Motor neuron (in vitro differentiated cells): ENCODE results near the gene PI4KB. TPM values are rescaled to one million over a fixed set of nuclear protein-coding genes. Genes with fewer than 3 reads are reported as not detected.

Experiments used
- ATAC-seq, 8 experiments: fragments of 200-7000 bp; cut with Tn5 transposase; replicated peaks in 6 of 8; 2 replicates each; pipeline ENCODE4 v1.8.0; 2021; ENCODE audit warnings: mild to moderate bottlenecking in 8 of 8, moderate library complexity in 8 of 8
- H3K27ac ChIP-seq, 2 donors: fragments of 250-450 bp; sonication (Bioruptor Pico); 2 replicates each; pipeline ENCODE4 v1.9.0; 2021; ENCODE audit warnings: antibody characterized with exemption in 2 of 2, mild to moderate bottlenecking in 2 of 2, moderate library complexity in 1 of 2
- H3K4me1 ChIP-seq, 2 donors: fragments of 250-450 bp; sonication (Bioruptor Pico); replicated peaks in 1 of 2; 2 replicates each; pipeline ENCODE4 v1.6.1; 2021; ENCODE audit warnings: antibody characterized with exemption in 2 of 2, mild to moderate bottlenecking in 2 of 2, moderate library complexity in 1 of 2
- H3K4me3 ChIP-seq, 5 donors: fragments of 250-450 bp; sonication (Bioruptor Pico); 2 replicates each; pipeline ENCODE4 v1.9.0; 2021; ENCODE audit warnings: antibody characterized with exemption in 5 of 5, mild to moderate bottlenecking in 5 of 5, moderate library complexity in 4 of 5
- WGBS, 10 experiments: fragments of 450-650 bp; shearing (Covaris generic); methylation state at CpG; one replicate each; pipeline ENCODE4 v1.0.0; 2022; 5-methylcytosine and 5-hydroxymethylcytosine counted together
- in situ Hi-C, 9 experiments: fragments of 400-800 bp; cut with MboI; loops; one replicate each; pipeline ENCODE4 v1.15.0; 2021; ENCODE audit warnings: low sequenced_read_pairs in 9 of 9, low pct_unique_long_range_greater_than_20kb in 2 of 9; ENCODE audit not compliant: unreplicated experiment in 9 of 9
- total RNA-seq, 8 experiments: library from RNA; unstranded; fragments of 300-600 nt; gene quantifications; 2 replicates each; pipeline versions ENCODE4 v1.2.3 to v1.2.4, GENCODE V29; 2022

Gene PI4KB
- 10 to 100 TPM; 45.0 to 64.7 (median 55.6) TPM for total RNA-seq

DNA sequence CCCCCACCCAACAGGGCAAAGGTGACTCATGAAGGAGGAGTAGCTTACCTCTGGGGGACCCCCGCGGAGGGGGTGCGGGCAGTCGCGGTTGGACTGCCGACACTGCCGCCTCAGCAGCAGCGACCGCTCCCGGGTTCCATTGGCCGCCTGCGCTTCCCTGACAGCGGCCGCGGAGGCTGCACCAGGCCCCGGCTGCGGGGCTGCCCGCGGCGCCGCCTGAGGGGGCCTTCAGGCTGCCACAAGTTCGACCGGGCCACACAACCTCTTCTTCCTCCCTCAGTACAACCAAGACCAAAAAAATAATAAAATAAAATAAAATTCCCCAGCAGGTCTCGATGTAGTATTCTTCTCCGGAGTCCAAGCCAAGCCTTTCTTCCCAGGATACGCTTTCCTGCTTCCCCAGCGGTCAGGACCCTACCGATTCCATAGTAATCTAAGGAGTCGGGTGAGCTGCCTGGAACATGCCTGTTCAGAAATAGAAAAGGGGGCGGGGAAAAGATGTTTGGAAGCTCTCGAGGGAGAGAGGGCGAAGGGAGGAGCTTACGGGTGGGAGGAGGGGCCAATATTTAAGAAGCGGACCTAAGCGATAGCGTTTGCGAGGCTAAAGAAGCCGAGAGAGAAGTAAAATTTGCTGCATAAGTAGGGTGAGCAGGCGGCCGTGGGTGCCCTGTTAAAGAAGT is at the start of gene PI4KB:
PI4KB (minus strand) TSS at position 194 of the 680 bp plus-strand sequence. CDS start 10,935 bp downstream, outside the sequence.
- peak within 1 kb of the TSS; percentile 98 to 99 for H3K27ac ChIP-seq
- WGBS, 10 experiments = 0 to 1% (median 0%) methylated on average over 1 to 33 of the region's 40 CpGs; no CpG with 5 or more reads in 1 of the 10 experiments
- in situ Hi-C loops = no loop called here
- H3K4me3 ChIP-seq = peak within 1 kb of the TSS; percentile 51 to 78 (median 58)
- peak; percentile 92 to 96 (median 95) for ATAC-seq
- peaks cover 7 to 13% of the 10 kb centered on the region in 2 donors for H3K4me1 ChIP-seq

DNA sequence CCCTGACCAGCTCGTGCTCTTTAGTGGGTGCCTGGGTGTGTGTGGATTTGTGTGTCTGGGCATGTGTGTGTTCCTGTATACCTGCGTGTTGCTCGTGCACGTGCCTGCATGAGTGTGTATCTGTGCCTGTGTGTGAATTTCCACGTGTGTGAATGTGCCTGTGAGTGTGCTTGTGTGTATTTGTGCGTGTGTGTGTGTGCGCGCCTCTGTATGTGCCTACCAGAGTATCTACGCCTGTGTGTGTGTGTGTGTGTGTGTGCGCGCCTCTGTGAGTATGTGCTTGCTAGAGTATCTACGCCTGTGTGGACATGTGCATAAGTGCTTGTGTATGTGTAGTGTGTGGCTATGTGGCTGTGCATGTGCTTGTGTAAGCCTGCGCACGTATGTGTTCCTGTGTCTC is 46.0 kb upstream of the PI4KB start:
- in situ Hi-C loops = no loop called here
- 80 to 100% (median 98%) methylated on average over 1 to 12 of the region's 14 CpGs; no CpG with 5 or more reads in 1 of the 10 experiments for WGBS, 10 experiments
- no peak overlapping the region for H3K27ac ChIP-seq
- H3K4me3 ChIP-seq = no peak overlapping the region
- peaks cover 8 to 16% of the 10 kb centered on the region in 2 donors for H3K4me1 ChIP-seq
- no peak for ATAC-seq

DNA sequence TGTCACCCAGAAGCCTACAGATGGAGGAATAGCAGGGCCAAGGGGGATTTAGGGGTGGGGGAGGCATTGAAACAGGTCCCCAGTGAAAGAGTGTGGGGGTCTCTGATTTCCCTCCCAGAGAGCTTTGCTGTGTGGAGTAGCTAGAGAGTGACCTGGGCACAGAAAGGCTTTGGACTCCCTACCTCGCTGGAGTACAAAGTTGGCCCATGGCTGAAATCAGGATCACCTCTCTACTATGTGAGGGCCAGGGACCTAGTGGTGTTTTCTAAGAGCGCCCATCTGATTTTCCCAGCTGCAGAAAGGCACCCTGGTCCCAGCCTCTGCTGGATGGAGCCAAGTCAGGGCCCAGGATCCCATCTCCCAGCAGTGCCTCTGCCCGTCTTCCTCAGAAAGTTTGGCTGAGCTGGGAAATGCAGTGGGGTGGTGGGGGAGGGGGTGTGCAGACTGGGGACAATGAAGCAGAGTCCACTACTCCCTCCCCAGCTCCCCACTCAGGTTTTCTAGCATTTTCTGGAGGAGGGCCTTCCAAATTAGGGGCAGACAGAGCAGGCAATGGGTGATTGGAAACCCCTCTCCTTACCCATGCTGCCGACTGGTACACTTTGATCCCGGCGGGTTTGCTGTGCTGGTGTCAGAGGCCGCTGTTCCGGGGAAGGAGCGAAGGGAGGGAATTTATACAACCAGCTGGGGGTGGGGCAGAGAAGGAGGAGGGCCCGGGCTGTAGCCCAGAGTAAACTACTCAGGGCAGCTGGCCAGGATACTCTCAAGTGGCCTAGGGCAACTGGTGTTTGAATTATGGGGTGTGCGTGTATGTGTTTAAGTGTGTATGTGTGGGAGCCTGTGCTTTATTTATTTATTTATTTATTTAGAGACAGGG is 45.1 kb upstream of the PI4KB start, which contains the start of gene SELENBP1:
SELENBP1 (minus strand) TSS at position 648 of the 877 bp plus-strand sequence; CDS start at position 584, 64 bp downstream.
- peaks cover 8 to 16% of the 10 kb centered on the region in 2 donors for H3K4me1 ChIP-seq
- peak within 1 kb of the TSS in 3 of 5 donors; percentile 5 to 9 (median 7) for H3K4me3 ChIP-seq
- 0 to 73% (median 25%) methylated on average over 1 to 7 of the region's 11 CpGs; no CpG with 5 or more reads in 4 of the 10 experiments for WGBS, 10 experiments
- no peak within 1 kb of the TSS for H3K27ac ChIP-seq
- ATAC-seq = peak; percentile 84 to 90 (median 87)
- in situ Hi-C loops = no loop called here

DNA sequence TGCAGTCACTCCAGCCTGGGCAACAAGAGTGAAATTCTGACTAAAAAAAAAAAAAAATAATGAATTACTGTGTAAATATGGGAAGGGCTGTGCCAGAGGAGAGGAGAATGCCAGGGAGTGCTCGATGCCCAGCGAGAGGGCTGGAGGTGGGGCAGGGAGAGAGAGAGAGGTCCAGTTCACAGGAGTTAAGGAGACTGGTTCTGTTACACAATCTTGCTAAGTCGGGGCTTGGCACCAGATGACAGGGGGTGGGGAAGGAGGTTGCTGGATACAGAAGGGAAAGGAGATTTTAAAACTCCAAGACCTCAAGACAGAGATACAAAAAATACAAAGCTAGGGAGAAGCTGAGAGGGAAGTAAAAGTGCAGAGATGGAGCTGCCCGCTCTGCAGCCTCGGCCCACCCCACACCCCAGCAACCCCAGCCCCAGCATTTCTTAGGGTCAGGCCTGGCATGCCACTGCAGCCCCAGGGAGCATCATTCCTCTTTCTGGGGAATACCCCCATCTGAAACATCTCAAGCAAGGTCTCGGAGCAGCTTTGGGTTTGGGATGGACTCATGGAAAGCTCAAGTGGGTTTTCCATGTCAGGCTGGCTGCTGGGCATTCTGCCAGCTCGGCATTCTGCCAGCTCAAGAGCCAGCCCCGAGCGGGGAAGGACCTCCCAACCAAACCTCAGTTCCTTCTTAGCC is 44.3 kb upstream of the PI4KB start:
- H3K27ac ChIP-seq = no peak overlapping the region
- in situ Hi-C loops = no loop called here
- ATAC-seq = peak in 5 of 8 experiments; percentile 4 to 58 (median 38)
- H3K4me3 ChIP-seq = no peak overlapping the region
- 4 to 91% (median 80%) methylated on average over 1 to 6 of the region's 9 CpGs; no CpG with 5 or more reads in 1 of the 10 experiments for WGBS, 10 experiments
- peaks cover 8 to 16% of the 10 kb centered on the region in 2 donors for H3K4me1 ChIP-seq

DNA sequence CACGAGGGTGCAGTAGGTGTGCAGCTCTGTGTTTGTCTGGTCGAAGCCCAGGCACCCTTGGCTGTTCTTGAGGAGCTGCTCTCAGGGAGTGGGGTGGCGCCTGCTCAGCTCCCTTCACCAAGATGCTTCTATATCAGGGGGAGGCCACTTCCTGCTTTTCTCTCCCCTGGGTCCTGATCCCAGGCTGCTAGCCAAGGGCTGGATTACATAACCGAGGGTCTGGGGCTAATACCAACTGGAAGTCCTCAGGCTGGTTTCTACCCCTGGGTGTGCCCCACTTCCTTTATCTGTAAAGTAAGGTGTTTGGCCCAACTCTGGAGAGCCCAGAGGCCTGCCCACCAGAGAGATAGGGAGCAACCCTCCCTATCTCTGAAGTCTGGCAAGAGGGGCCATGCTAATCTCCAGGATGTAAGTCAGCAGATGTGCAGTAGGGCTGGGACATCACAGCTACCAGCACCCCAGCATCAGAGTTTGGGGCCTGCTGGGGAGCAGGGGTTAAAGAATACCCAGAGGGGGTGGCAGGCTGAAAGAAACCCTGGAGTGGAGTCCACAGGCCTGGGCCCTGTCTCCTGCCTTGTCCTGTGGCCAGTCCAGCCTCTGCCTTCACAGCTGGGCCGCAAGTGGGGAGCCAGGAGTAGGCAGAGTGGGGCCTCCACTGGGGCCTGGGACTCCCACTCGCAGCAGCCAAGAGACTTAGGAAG is 43.1 kb upstream of the PI4KB start:
- Histone ChIP-seq H3K27ac (no peak overlapping the region), H3K4me3 (no peak overlapping the region), H3K4me1 (peaks cover 8 to 16% of the 10 kb centered on the region in 2 donors)
- in situ Hi-C loops = no loop called here
- ATAC-seq = no peak
- 67 to 100% (median 94%) methylated on average over 1 to 5 of the region's 6 CpGs; no CpG with 5 or more reads in 4 of the 10 experiments for WGBS, 10 experiments

DNA sequence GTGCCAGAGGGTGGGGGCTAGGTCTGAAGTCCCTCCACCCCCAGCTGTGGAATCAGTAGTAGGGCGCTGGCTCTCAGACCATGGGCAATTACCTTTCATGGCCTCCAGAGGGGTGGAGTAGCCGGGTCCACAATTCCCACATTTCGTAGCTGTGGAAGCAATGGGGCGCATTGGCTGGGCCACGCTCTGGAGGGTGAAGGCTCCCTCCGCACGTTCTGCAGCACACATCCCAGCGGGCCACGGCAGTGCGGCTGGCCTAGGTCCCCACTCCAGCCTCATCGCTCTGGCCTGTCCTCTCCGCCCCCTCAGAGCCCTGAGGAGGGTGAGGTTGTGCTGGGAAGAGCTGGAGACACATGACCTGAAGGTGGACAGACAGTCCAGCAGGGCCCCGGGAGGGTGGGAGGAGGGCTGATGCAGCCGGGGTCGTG is 42.4 kb upstream of the PI4KB start:
- no peak for ATAC-seq
- WGBS, 10 experiments = 60 to 83% (median 67%) methylated on average over 1 to 6 of the region's 15 CpGs; no CpG with 5 or more reads in 7 of the 10 experiments
- H3K4me3 ChIP-seq = no peak overlapping the region
- H3K27ac ChIP-seq = no peak overlapping the region
- peaks cover 8 to 16% of the 10 kb centered on the region in 2 donors for H3K4me1 ChIP-seq
- in situ Hi-C loops = no loop called here

DNA sequence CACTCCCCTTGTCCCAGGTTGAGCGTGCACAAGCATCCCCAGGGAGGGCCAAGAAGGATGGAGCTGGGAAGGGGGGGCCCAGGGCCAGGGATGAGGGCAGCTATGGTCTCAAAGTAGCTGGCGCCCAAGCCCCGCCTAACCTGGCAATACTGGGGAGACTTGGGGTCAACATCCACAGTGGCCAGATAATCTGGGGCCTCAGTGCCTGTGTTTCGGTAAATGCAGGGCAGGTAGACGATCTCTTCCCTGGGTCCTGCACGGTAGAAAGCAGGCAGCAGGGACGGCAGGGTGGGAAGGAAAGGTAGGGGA is 42.0 kb upstream of the PI4KB start:
- ATAC-seq = no peak
- peaks cover 8 to 16% of the 10 kb centered on the region in 2 donors for H3K4me1 ChIP-seq
- H3K27ac ChIP-seq = no peak overlapping the region
- in situ Hi-C loops = no loop called here
- no peak overlapping the region for H3K4me3 ChIP-seq
- WGBS, 10 experiments = 82 to 94% (median 92%) methylated on average over 2 to 5 of the region's 7 CpGs; no CpG with 5 or more reads in 7 of the 10 experiments

DNA sequence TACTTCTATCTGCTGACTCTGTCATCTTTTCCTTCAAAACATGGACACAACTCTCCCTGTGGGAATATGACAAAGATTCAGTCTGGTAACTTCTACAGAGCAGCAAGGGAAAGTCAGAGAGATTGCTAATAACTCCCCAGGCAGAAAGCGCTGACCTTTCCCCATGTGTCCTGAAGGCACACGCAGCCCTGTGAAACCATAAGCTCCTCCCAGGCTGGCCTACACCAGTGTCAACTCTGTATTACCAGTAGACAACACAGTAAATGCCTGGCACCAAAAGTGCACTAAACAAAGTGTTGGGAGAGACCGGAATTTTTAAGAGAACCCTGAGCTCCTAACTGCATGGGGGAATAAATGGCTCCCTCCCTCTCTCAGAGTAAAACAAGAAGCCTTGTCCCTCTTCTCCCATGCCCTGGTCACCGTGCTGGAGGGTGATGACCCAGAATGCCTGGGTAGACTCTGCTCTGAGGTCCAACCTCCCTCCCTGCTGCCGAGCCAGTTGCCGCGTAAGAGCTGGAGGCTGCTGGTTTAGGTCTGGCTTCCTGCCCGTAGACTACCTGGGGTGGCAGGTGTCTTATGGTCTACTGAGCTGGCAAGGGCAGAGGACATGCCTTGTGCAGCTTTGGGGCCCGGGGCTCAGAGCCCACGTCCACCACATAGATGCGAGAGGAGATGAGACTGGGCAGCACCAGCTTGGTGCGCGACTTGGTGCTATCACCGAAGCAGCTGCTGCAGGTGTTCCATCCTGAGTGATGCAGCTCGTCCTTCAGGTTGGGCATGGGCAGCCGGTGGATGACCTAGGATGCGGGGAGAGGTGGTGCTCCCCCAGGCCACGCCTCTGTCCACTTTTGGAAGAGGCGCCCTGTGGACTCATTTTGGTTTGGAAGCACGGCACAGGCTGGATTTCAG is 41.4 kb upstream of the PI4KB start:
- in situ Hi-C loops = no loop called here
- ATAC-seq = no peak
- no peak overlapping the region for H3K27ac ChIP-seq
- WGBS, 10 experiments = 83 to 100% (median 92%) methylated on average over 1 to 16 of the region's 20 CpGs; no CpG with 5 or more reads in 4 of the 10 experiments
- H3K4me1 ChIP-seq = peaks cover 8 to 16% of the 10 kb centered on the region in 2 donors
- no peak overlapping the region for H3K4me3 ChIP-seq

DNA sequence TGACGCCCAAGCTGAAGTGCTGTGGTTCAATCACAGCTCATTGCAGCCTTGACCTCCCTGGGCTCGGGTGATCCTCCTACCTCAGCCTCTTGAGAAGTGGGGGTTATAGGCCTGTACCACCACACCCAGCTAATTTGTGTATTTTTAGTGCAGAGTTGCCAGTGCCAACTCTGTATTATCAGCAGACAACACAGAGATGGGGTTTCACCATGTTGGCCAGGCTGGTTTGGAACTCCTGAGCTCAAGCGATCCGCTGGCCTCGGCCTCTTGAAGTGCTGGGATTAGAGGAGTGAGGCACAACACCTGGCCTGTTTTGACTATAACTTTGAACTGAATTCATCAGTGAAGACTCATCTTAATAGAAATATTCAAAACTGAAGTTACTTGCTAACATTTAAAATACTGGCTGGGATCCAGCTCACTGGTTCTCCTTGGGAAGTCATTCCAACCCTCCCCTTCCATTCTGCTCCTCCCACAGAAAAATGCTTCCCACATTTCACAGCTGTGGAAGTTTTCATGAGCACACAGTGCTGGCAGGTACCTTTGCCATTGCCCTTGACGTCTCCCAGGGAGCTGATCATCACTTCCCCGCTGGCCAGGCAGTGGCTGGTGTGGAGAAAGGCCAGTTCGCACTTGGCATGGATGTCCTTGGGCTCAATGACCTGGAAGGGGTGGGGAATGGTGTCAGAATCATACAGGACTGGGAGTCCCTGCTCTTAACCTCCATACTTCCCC is 40.6 kb upstream of the PI4KB start:
- H3K27ac ChIP-seq = no peak overlapping the region
- peak in 2 of 8 experiments; percentile 3 to 24 for ATAC-seq
- peaks cover 6 to 14% of the 10 kb centered on the region in 2 donors for H3K4me1 ChIP-seq
- in situ Hi-C loops = no loop called here
- WGBS, 10 experiments = 40 to 100% (median 94%) methylated on average over 1 to 6 of the region's 8 CpGs; no CpG with 5 or more reads in 1 of the 10 experiments
- no peak overlapping the region for H3K4me3 ChIP-seq

DNA sequence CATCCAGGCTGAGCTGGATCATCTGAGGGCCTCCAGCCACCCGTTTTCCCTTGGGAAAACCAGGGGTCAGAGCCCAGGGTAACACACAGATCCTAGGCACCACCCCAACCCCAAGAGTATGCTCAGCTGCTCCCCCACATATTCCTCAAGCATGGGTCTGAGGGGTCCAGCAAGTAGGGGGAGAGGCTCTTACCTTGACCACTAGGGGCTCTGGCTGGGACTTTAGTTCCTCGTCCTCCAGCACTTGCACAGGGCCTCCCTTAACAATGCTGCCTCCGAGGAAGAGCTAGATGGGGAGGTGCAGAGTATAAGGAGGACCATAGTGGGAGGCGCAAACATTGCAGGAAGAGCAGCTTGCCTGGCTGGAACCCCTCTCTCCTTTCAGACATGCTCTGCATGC is 37.8 kb upstream of the PI4KB start:
- 0 to 96% (median 78%) methylated on average over 1 to 3 of the region's 4 CpGs; no CpG with 5 or more reads in 6 of the 10 experiments for WGBS, 10 experiments
- no peak overlapping the region for H3K27ac ChIP-seq
- no peak overlapping the region for H3K4me3 ChIP-seq
- ATAC-seq = no peak
- in situ Hi-C loops = no loop called here
- H3K4me1 ChIP-seq = no peaks in the 10 kb centered on the region
